ENCODE data around the gene PMEPA1.

The PMEPA1 gene

GRCh38 chr20:57749869-57750268 is 40.1 kb upstream of the PMEPA1 start:
- DNase-seq (ENCODE audit: insufficient read length, low spot score) (no peak), FAIRE-seq (no peak)
- no peak for TF ChIP-seq SPI1 (IDR thresholded peaks at IDR 0.05; ENCODE audit: low read depth, low read length)
- TF ChIP-seq POLR2AphosphoS5 (IDR thresholded peaks at IDR 0.05; ENCODE audit: low read depth, low read length) = no peak
- TF ChIP-seq POLR2A (IDR thresholded peaks at IDR 0.05; ENCODE audit: low read depth, low read length) = no peak
- TF ChIP-seq POU2F2 (IDR thresholded peaks at IDR 0.05; ENCODE audit: low read depth, low read length) = no peak
- TF ChIP-seq TAF1 (IDR thresholded peaks at IDR 0.05; ENCODE audit: low read depth, low read length) = no peak
- TF ChIP-seq PAX5 (IDR thresholded peaks at IDR 0.05; ENCODE audit: insufficient read depth, low read length, severe bottlenecking) = no peak

GRCh38 chr20:57749131-57749690 is 39.4 kb upstream of the PMEPA1 start:
- FAIRE-seq = no peak
- TF ChIP-seq POLR2AphosphoS5 (IDR thresholded peaks at IDR 0.05; ENCODE audit: low read depth, low read length) = no peak
- TF ChIP-seq SPI1 (IDR thresholded peaks at IDR 0.05; ENCODE audit: low read depth, low read length) = no peak
- TF ChIP-seq POU2F2 (IDR thresholded peaks at IDR 0.05; ENCODE audit: low read depth, low read length) = no peak
- TF ChIP-seq TAF1 (IDR thresholded peaks at IDR 0.05; ENCODE audit: low read depth, low read length) = no peak
- no peak for TF ChIP-seq PAX5 (IDR thresholded peaks at IDR 0.05; ENCODE audit: insufficient read depth, low read length, severe bottlenecking)
- no peak for TF ChIP-seq POLR2A (IDR thresholded peaks at IDR 0.05; ENCODE audit: low read depth, low read length)
- no peak for DNase-seq (ENCODE audit: insufficient read length, low spot score)

GRCh38 chr20:57748601-57749130 is 38.9 kb upstream of the PMEPA1 start:
- FAIRE-seq (peak; percentile 5), DNase-seq (ENCODE audit: insufficient read length, low spot score) (peak; percentile 55)
- TF ChIP-seq POLR2AphosphoS5 (IDR thresholded peaks at IDR 0.05; ENCODE audit: low read depth, low read length) (no peak), POLR2A (IDR thresholded peaks at IDR 0.05; ENCODE audit: low read depth, low read length) (no peak)

- TF ChIP-seq SPI1 (IDR thresholded peaks at IDR 0.05; ENCODE audit: low read depth, low read length) = no peak
- TF ChIP-seq POU2F2 (IDR thresholded peaks at IDR 0.05; ENCODE audit: low read depth, low read length) = no peak
- TF ChIP-seq POLR2A (IDR thresholded peaks at IDR 0.05; ENCODE audit: low read depth, low read length) = no peak
- TF ChIP-seq TAF1 (IDR thresholded peaks at IDR 0.05; ENCODE audit: low read depth, low read length) = no peak
- no peak for TF ChIP-seq POLR2AphosphoS5 (IDR thresholded peaks at IDR 0.05; ENCODE audit: low read depth, low read length)
- TF ChIP-seq PAX5 (IDR thresholded peaks at IDR 0.05; ENCODE audit: insufficient read depth, low read length, severe bottlenecking) = no peak
- FAIRE-seq (no peak), DNase-seq (ENCODE audit: insufficient read length, low spot score) (no peak)
Measured at GRCh38 chr20:57747861-57748481, 38.2 kb upstream of the PMEPA1 start.

- FAIRE-seq = no peak
- DNase-seq (ENCODE audit: insufficient read length, low spot score) = no peak
- no peak for TF ChIP-seq TAF1 (IDR thresholded peaks at IDR 0.05; ENCODE audit: low read depth, low read length)
- TF ChIP-seq SPI1 (IDR thresholded peaks at IDR 0.05; ENCODE audit: low read depth, low read length) = no peak
- no peak for TF ChIP-seq POU2F2 (IDR thresholded peaks at IDR 0.05; ENCODE audit: low read depth, low read length)
- no peak for TF ChIP-seq POLR2A (IDR thresholded peaks at IDR 0.05; ENCODE audit: low read depth, low read length)
- no peak for TF ChIP-seq PAX5 (IDR thresholded peaks at IDR 0.05; ENCODE audit: insufficient read depth, low read length, severe bottlenecking)
- TF ChIP-seq POLR2AphosphoS5 (IDR thresholded peaks at IDR 0.05; ENCODE audit: low read depth, low read length) = no peak
Measured at GRCh38 chr20:57746832-57747404, 37.1 kb upstream of the PMEPA1 start.

- DNase-seq (ENCODE audit: insufficient read length, low spot score) (no peak), FAIRE-seq (no peak)
- no peak for TF ChIP-seq POLR2AphosphoS5 (IDR thresholded peaks at IDR 0.05; ENCODE audit: low read depth, low read length)
- TF ChIP-seq POLR2A (IDR thresholded peaks at IDR 0.05; ENCODE audit: low read depth, low read length) = no peak
- no peak for TF ChIP-seq POU2F2 (IDR thresholded peaks at IDR 0.05; ENCODE audit: low read depth, low read length)
- TF ChIP-seq PAX5 (IDR thresholded peaks at IDR 0.05; ENCODE audit: insufficient read depth, low read length, severe bottlenecking) = no peak
- no peak for TF ChIP-seq SPI1 (IDR thresholded peaks at IDR 0.05; ENCODE audit: low read depth, low read length)
- TF ChIP-seq TAF1 (IDR thresholded peaks at IDR 0.05; ENCODE audit: low read depth, low read length) = no peak
Measured at GRCh38 chr20:57746201-57746600, 36.4 kb upstream of the PMEPA1 start.

GRCh38 chr20:57744206-57744605 is 34.4 kb upstream of the PMEPA1 start:
- DNase-seq (ENCODE audit: insufficient read length, low spot score) = no peak
- no peak for TF ChIP-seq POLR2A (IDR thresholded peaks at IDR 0.05; ENCODE audit: low read depth, low read length)
- FAIRE-seq = no peak

GRCh38 chr20:57743450-57744095 is 33.8 kb upstream of the PMEPA1 start:
- DNase-seq (ENCODE audit: insufficient read length, low spot score) (no peak), FAIRE-seq (no peak)
- TF ChIP-seq POLR2A (IDR thresholded peaks at IDR 0.05; ENCODE audit: low read depth, low read length) (no peak), TAF1 (IDR thresholded peaks at IDR 0.05; ENCODE audit: low read depth, low read length) (no peak), POLR2AphosphoS5 (IDR thresholded peaks at IDR 0.05; ENCODE audit: low read depth, low read length) (no peak), SPI1 (IDR thresholded peaks at IDR 0.05; ENCODE audit: low read depth, low read length) (no peak), POU2F2 (IDR thresholded peaks at IDR 0.05; ENCODE audit: low read depth, low read length) (no peak), PAX5 (IDR thresholded peaks at IDR 0.05; ENCODE audit: insufficient read depth, low read length, severe bottlenecking) (no peak)

GRCh38 chr20:57742507-57743181 is 32.8 kb upstream of the PMEPA1 start:
- no peak for FAIRE-seq
- no peak for TF ChIP-seq TAF1 (IDR thresholded peaks at IDR 0.05; ENCODE audit: low read depth, low read length)
- TF ChIP-seq POLR2AphosphoS5 (IDR thresholded peaks at IDR 0.05; ENCODE audit: low read depth, low read length) = no peak
- TF ChIP-seq SPI1 (IDR thresholded peaks at IDR 0.05; ENCODE audit: low read depth, low read length) = no peak
- TF ChIP-seq POU2F2 (IDR thresholded peaks at IDR 0.05; ENCODE audit: low read depth, low read length) = no peak
- TF ChIP-seq PAX5 (IDR thresholded peaks at IDR 0.05; ENCODE audit: insufficient read depth, low read length, severe bottlenecking) = no peak
- TF ChIP-seq POLR2A (IDR thresholded peaks at IDR 0.05; ENCODE audit: low read depth, low read length) = no peak

More at GRCh38 chr20:57742507-57743181, 32.8 kb upstream of the PMEPA1 start:
- no peak for DNase-seq (ENCODE audit: insufficient read length, low spot score)
